Neural progenitor cell (in vitro differentiated cells): ENCODE results near the gene COX20.

Source experiments
- CTCF ChIP-seq: fragments of 200-600 bp; sonication (generic); IDR thresholded peaks from 2 replicates; pipeline ENCODE4 v1.5.1; 2017; ENCODE audit warnings: antibody characterized with exemption, mild to moderate bottlenecking
- EZH2 ChIP-seq: fragments of 200-600 bp; sonication (generic); IDR thresholded peaks from 2 replicates; pipeline ENCODE4 v1.6.1; 2017; ENCODE audit warnings: antibody characterized with exemption, mild to moderate bottlenecking, moderate library complexity

- TF ChIP-seq CTCF, result no peak
- no peak for TF ChIP-seq EZH2
Measured at GRCh38 chr1:244791061-244791460, 44.4 kb upstream of the COX20 start.
